ENCODE measurements around the gene SLC13A5.

The SLC13A5 gene

DNA sequence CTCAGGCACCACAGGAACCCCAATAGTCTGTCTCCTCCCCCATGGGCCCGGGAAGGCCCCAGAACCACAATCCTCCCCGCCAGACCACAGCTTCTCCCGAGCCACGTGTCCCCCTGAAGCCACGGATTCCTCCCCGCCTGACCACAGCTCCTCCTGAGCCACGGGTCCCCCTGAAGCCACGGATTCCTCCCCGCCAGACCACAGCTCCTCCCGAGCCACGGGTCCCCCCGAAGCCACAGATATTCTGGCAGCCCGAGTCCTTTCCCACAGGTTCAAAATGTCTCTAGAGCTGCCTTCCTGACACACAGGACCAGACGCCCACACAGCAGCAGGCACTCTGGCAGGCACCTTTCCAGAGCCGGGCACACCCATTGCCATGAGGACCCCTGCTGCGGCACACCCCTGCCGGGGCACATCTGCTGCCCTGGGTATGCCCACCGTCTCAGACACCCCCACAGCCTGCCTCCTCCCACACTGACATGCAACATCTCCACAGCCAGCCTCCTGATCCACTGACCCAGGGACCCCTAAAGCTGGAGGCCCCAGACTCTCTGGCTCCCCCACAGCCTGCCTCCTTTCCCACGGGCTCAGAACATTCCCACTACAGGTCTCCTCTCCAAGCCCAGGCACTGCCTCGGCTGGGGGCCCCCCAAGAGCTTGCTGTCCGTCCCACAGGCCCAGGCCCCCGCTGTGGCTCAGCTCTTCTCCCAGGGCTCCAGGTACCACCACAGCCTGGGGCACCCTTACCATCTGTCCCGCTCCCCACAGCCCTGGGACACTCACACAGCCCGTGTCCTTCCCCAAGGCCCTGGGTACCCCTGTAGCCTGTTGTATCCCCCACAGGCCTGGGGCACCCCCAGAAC, 74.9 kb downstream of the SLC13A5 start:
- DNase-seq (ENCODE audit: low read depth): no peak

DNA sequence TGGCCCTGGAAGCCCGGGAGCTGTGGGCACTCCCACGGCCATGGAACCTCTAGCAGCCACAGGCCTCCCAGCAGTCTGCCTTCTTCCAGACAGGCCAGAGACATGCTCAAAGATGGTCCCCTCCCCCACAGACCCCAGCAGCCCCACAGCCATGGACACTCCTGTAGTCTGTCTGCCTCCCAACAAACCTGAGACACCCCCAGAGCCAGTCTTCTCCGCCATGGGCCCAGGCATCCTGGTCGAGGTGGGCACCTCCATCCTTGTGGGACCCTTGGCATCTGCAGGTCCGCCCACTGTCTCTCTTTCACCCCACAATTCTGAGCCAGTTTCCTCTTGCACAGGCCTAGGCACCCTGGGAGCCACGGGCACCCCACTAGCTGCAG, 75.7 kb downstream of the SLC13A5 start:
- no peak for DNase-seq (ENCODE audit: low read depth)

DNA sequence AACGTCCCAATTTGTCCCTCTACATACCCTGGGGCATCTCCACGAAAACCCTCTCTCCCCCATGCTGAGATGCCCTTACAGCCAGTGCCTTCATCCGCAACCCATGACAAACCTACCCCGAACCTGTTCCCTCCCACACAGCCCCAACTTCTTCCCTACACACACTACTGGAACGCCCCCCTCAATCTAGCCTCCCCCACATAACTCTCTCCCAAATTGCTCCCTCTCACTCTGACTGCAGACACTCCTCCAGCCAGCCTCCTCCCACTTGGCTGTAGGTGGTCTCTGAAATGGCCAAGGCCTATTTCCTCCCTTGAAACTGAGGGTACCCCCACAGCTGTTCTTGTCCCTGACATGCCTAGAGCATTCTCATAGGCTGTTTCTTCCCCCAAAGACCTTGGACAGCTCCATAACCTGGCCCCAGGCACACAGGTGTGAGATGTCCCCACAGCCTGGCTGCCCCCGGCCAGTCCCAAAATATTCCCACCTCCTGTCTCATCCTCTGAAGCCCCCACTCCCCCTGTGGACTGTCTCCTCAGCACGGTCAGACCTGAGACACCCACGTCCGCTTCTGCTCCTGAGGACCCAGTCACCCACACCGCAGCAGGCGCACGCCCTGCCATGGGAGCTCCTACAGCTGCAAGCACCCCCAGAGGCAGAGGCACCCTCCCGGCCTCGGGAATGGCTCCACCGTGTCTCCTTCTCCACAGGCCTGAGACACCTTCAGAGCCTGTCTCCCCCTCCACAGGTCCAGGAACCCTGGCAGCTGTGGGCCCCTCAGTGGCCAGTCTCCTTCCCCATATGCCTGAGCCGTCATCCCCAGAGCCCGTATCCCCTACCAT, 76.3 kb downstream of the SLC13A5 start:
- no peak for DNase-seq (ENCODE audit: low read depth)

DNA sequence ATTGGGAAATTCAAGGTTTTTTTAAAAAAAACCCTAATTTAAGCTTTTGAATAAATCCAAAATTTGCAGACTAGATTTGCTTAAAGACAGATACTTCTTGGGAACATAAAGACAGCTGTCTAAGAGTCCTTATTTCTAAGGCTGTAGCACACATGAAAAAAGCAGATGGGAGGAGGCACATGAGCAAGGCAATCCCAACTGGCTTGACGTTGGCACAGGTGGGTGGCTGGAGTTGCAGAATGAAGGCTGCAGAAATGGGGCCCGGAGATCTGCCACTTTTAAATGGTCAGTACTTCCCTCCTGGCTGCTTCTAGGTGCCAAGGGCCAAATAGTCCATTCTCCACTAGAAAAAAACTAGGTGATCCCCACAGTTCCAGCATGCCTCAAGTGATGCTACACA, 77.1 kb downstream of the SLC13A5 start:
- no peak for DNase-seq (ENCODE audit: low read depth)
